GM18520 (cell line): ENCODE measurements around the gene MCFD2.
"Not testable (repeated sequence)": the region's sequence is repeated elsewhere in the genome, so short reads cannot be mapped to it uniquely, and the experiment has no call there.

Experiments used
- ATAC-seq: cut with Tn5 transposase; IDR thresholded peaks from one replicate; pipeline ENCODE4 v1.9.1; 2021; ENCODE audit not compliant: unreplicated experiment

The MCFD2 gene

GRCh38 chr2:46904908-46905678 is 10.5 kb downstream of the MCFD2 start:
- ATAC-seq, result not testable (repeated sequence)

- ATAC-seq, result not testable (repeated sequence)
These were observed 12.6 kb downstream of the MCFD2 start for GRCh38 chr2:46902980-46903379.

GRCh38 chr2:46902465-46902864 is 13.1 kb downstream of the MCFD2 start:
- no peak for ATAC-seq

GRCh38 chr2:46901611-46902010 is 14.0 kb downstream of the MCFD2 start:
- ATAC-seq, result no peak

GRCh38 chr2:46900381-46900780 is 15.2 kb downstream of the MCFD2 start:
- ATAC-seq, result no peak

GRCh38 chr2:46899053-46899452 is 16.6 kb downstream of the MCFD2 start:
- no peak for ATAC-seq

- no peak for ATAC-seq
These were observed 17.6 kb downstream of the MCFD2 start for GRCh38 chr2:46898024-46898423.

GRCh38 chr2:46893269-46893939 is 22.2 kb downstream of the MCFD2 start:
- no peak for ATAC-seq

- ATAC-seq, result no peak
These were observed 23.6 kb downstream of the MCFD2 start for GRCh38 chr2:46891956-46892553.

GRCh38 chr2:46888421-46888952 is 27.1 kb downstream of the MCFD2 start:
- ATAC-seq, result no peak

- ATAC-seq, result no peak
These were observed 28.3 kb downstream of the MCFD2 start for GRCh38 chr2:46887028-46887885.

- no peak for ATAC-seq
These were observed 29.2 kb downstream of the MCFD2 start for GRCh38 chr2:46886268-46887027.

- ATAC-seq, result no peak
These were observed 30.2 kb downstream of the MCFD2 start for GRCh38 chr2:46885376-46885775.

GRCh38 chr2:46879511-46879910 is 36.1 kb downstream of the MCFD2 start:
- no peak for ATAC-seq

GRCh38 chr2:46878886-46879285 is 36.7 kb downstream of the MCFD2 start:
- ATAC-seq, result no peak

- ATAC-seq, result no peak
These were observed 37.2 kb downstream of the MCFD2 start for GRCh38 chr2:46878240-46878877.

GRCh38 chr2:46877619-46878113 is 37.9 kb downstream of the MCFD2 start:
- no peak for ATAC-seq

GRCh38 chr2:46876741-46877384 is 38.7 kb downstream of the MCFD2 start:
- no peak for ATAC-seq
